Measurements from ENCODE around the gene PHF21A.
"Not testable (repeated sequence)": the region's sequence is repeated elsewhere in the genome, so short reads cannot be mapped to it uniquely, and the experiment has no call there.

The PHF21A gene

DNA sequence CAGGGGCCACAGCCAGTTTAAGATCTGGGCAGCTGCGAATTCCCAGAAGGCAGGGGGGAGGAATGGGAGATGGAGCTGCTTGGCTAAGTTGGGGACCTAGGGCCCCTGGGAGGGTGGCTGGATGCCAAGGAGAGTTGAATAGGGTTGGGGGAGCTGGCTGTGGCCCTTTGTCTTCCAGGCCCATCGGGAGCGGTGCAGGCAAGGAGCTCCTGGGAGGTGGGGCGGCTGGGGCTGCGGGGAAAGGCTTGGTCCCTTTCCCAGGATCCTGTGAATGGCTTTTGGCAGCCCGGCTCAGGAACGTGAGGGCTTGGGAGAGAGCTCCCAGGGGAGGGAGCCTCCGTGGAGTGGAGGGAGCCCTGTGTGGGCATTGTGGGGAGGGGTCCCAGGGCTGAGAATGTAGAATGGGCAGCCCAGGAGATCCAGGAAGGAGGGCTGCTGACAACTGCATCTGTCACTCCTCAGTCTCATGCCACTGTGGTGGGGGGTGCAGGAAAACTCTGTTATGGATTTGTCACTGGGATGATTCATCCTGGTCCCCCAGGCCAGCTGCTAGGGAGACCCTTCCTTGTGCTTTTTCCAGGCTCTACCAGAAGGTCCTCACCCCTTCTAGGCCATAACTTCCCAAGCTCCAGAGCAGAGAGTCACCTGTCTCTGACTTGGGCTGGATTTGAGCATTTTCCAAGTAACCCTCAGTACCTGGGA lies 220.2 kb downstream of the PHF21A start:
- Mint-ChIP-seq H3K27me3 (peaks cover 59% of the 10 kb centered on the region), H3K9me3 (no peaks in the 10 kb centered on the region), H3K4me3 (no peak overlapping the region), H3K36me3 (ENCODE audit: low read depth) (no peaks in the 10 kb centered on the region), H3K4me1 (ENCODE audit: low read depth) (peaks cover 29% of the 10 kb centered on the region), H3K27ac (no peak overlapping the region)
- intact Hi-C loops (cut with micrococcal nuclease): no loop called here

- H3K27ac Mint-ChIP-seq; H3K4me3 Mint-ChIP-seq; H3K36me3 Mint-ChIP-seq (ENCODE audit: low read depth); intact Hi-C loops (cut with micrococcal nuclease); H3K9me3 Mint-ChIP-seq: not testable (repeated sequence)
- Mint-ChIP-seq H3K4me1 (ENCODE audit: low read depth) (peaks cover 23% of the 10 kb centered on the region), H3K27me3 (peaks cover 66% of the 10 kb centered on the region)
Observed at GRCh38 chr11:45900175-45900800, 221.0 kb downstream of the PHF21A start.

DNA sequence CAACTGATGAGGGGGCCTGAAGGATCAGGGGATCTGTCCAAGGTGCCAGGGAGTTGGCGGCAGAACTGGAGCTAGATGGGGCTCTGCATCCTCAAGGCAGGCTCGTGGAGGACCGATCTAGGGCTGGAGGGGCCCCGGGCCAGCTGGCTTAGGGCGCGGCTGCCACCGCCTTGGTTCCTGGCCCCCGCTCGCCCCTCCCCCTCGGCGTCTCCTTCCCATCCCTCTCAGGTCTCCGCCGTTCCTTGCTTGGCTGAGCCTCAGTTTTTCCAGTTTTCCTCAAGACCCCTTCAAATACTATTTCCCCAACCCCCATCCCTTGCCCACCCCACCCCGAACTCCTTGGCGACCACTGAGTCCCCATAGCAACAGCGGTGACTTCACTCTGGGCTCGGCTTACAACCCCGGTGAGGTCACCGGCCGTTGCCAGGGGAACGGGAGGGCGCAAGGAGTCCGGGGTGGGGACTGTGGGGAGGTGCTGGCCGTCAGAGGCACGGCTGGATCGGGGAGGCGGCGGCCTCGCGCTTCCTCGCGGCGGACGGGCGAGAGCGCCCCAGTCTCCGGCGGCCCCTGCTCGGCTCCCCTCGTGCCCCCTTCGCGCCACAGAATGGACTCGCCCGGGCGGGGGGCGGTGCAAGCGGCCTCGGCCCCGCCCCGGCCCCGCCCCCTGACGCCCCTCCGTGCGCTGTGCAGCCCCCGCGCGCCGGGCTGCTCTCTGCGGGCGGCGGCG lies 221.6 kb downstream of the PHF21A start:
- Mint-ChIP-seq H3K4me1 (ENCODE audit: low read depth) (peaks cover 23% of the 10 kb centered on the region), H3K9me3 (no peaks in the 10 kb centered on the region)

GRCh38 chr11:45899086-45899447 lies 222.2 kb downstream of the PHF21A start:
- Mint-ChIP-seq H3K4me1 (ENCODE audit: low read depth) (peaks cover 23% of the 10 kb centered on the region), H3K4me3 (peak overlapping the region; percentile 58), H3K27me3 (peaks cover 75% of the 10 kb centered on the region), H3K36me3 (ENCODE audit: low read depth) (no peaks in the 10 kb centered on the region), H3K9me3 (no peaks in the 10 kb centered on the region), H3K27ac (no peak overlapping the region)
- intact Hi-C loops (cut with micrococcal nuclease): no loop called here

More for the DNA sequence above, 221.6 kb downstream of the PHF21A start:
- peak overlapping the region; percentile 58 for H3K4me3 Mint-ChIP-seq
- intact Hi-C loops (cut with micrococcal nuclease): no loop called here
- no peak overlapping the region for H3K27ac Mint-ChIP-seq
- H3K27me3 Mint-ChIP-seq: peaks cover 72% of the 10 kb centered on the region
- no peaks in the 10 kb centered on the region for H3K36me3 Mint-ChIP-seq (ENCODE audit: low read depth)

GRCh38 chr11:45897556-45897955 lies 223.7 kb downstream of the PHF21A start:
- intact Hi-C loops (cut with micrococcal nuclease): no loop called here
- Mint-ChIP-seq H3K27me3 (peaks cover 76% of the 10 kb centered on the region), H3K27ac (no peak overlapping the region), H3K36me3 (ENCODE audit: low read depth) (no peaks in the 10 kb centered on the region), H3K9me3 (no peaks in the 10 kb centered on the region), H3K4me1 (ENCODE audit: low read depth) (peaks cover 23% of the 10 kb centered on the region), H3K4me3 (no peak overlapping the region)

DNA sequence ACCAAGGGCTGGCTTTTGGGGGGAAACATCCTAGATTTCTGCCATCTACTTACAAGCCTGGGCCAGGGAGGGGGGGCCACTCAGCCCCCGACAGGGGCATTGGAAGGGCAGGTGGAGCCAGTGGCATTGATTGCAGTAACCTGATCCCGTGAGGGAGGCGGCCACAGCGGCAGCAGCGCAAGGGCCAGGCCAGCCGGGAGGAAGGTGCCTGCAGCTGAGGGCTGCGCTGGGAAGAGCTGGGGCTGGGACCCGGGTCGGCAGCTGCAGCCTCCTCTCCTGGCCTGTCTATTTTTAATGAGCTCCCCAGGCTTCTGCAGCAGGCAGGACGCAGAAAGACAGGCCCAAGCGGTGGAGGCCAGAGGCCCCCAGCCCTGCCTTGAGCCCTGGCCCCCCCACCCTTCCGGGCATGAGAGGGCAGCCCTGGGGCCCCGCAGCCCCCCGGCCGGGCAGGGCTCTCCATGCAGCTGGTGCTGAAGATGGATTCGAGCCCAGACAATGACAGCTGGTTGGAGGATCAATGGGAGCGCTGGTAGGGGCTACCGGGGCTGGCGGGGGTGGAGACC lies 224.8 kb downstream of the PHF21A start:
- peaks cover 23% of the 10 kb centered on the region for H3K4me1 Mint-ChIP-seq (ENCODE audit: low read depth)
- peaks cover 67% of the 10 kb centered on the region for H3K27me3 Mint-ChIP-seq
- no peaks in the 10 kb centered on the region for H3K9me3 Mint-ChIP-seq
- no peak overlapping the region for H3K4me3 Mint-ChIP-seq
- no peak overlapping the region for H3K27ac Mint-ChIP-seq
- H3K36me3 Mint-ChIP-seq (ENCODE audit: low read depth): no peaks in the 10 kb centered on the region
- intact Hi-C loops (cut with micrococcal nuclease): no loop called here

DNA sequence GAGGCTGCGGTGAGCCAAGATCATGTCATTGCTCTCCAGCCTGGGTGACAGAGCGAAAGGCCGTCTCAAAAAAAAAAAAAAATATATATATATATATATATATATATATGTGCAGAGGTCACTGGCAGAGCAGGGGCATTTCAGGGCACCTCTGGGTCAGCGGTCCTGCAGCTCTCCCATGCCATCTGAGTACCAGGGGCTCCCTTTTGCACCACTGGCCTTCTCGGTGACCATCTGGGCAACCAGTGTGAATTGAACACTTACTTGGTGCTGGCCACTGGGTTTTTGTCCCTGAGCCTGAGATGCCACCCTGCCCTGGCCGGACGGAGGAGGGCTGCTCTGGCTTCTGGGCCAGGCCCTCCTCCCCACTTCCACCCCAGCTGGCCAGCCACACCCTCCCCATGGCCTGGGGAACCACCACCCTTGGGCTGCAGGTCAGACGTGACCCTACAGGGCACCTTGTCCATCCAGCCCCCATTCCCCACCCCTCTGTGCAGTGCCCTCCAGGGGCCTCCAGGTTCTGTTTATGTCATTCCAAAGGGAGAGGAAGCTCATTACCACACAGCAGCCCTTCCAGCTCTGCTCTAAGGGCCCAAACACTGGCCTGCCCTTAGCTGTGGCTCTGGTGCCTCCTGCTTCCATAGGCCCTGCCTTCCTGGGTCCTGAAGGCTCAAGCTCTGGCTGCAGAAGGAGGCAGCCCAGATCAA lies 225.5 kb downstream of the PHF21A start:
- H3K27ac Mint-ChIP-seq: no peak overlapping the region
- intact Hi-C loops (cut with micrococcal nuclease): no loop called here
- H3K9me3 Mint-ChIP-seq: no peaks in the 10 kb centered on the region
- H3K27me3 Mint-ChIP-seq: peaks cover 63% of the 10 kb centered on the region
- H3K36me3 Mint-ChIP-seq (ENCODE audit: low read depth): no peaks in the 10 kb centered on the region
- no peak overlapping the region for H3K4me3 Mint-ChIP-seq
- peaks cover 19% of the 10 kb centered on the region for H3K4me1 Mint-ChIP-seq (ENCODE audit: low read depth)

GRCh38 chr11:45894555-45895247 lies 226.6 kb downstream of the PHF21A start:
- intact Hi-C loops (cut with micrococcal nuclease): no loop called here
- Mint-ChIP-seq H3K4me3 (no peak overlapping the region), H3K27ac (no peak overlapping the region), H3K9me3 (no peaks in the 10 kb centered on the region), H3K4me1 (ENCODE audit: low read depth) (peaks cover 14% of the 10 kb centered on the region), H3K36me3 (ENCODE audit: low read depth) (no peaks in the 10 kb centered on the region), H3K27me3 (peaks cover 62% of the 10 kb centered on the region)

DNA sequence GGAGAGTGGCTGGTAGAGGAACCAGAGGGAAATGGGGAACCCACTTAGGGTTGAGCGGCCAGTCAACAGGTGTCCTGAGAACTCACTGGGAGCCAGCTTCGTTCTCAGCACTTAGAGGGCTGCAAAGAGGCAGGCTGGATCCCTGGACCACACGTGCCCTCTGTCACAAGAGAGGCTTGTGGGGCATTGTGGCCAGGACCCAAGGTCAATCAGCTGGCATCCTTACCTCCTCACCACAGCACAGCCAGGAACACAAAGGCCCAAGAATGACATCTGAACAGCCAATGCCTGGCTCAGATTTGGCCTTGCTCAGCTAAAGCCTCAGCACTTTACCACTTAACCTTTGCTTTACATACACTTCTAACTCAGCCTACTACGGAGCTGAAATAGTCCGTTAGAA lies 228.4 kb downstream of the PHF21A start:
- H3K36me3 Mint-ChIP-seq (ENCODE audit: low read depth): no peaks in the 10 kb centered on the region
- H3K9me3 Mint-ChIP-seq: no peaks in the 10 kb centered on the region
- no peak overlapping the region for H3K27ac Mint-ChIP-seq
- peaks cover 50% of the 10 kb centered on the region for H3K27me3 Mint-ChIP-seq
- peaks cover 2% of the 10 kb centered on the region for H3K4me1 Mint-ChIP-seq (ENCODE audit: low read depth)
- intact Hi-C loops (cut with micrococcal nuclease): no loop called here
- no peak overlapping the region for H3K4me3 Mint-ChIP-seq

DNA sequence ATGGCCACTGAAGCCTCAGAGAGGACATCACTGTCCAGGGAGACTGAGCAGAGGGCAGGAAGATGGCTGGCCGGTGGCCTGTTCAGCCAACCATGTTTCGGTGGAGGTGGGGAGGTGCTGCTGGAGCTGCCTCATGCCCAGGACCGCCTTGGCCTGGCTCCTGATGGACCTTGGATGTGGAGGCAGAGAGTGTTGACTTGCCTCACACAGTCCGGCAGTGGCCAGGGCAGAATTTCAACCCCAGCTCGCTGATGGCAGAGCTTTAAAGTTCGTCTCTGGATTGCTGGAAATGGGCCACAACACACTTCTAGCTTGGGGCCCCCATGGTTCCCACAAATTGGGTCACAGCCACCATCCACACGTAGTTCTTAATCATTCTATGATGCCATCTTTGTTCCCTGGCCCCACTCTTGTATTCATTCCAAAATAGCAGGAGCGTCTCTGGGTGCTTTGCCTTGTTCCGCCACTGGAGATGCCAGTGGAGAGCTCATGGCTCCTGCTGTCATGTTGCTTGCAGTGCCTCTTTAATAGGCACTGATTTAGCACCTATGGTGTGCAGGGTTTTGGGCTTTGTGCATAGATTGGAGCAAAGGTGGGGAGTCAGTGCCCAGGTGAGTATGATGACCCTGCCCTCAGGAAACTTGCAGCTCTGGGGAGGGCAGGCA lies 230.2 kb downstream of the PHF21A start:
- no peaks in the 10 kb centered on the region for H3K4me1 Mint-ChIP-seq (ENCODE audit: low read depth)
- intact Hi-C loops (cut with micrococcal nuclease): no loop called here
- no peak overlapping the region for H3K4me3 Mint-ChIP-seq
- no peaks in the 10 kb centered on the region for H3K9me3 Mint-ChIP-seq
- no peak overlapping the region for H3K27ac Mint-ChIP-seq
- peaks cover 51% of the 10 kb centered on the region for H3K27me3 Mint-ChIP-seq
- H3K36me3 Mint-ChIP-seq (ENCODE audit: low read depth): no peaks in the 10 kb centered on the region

DNA sequence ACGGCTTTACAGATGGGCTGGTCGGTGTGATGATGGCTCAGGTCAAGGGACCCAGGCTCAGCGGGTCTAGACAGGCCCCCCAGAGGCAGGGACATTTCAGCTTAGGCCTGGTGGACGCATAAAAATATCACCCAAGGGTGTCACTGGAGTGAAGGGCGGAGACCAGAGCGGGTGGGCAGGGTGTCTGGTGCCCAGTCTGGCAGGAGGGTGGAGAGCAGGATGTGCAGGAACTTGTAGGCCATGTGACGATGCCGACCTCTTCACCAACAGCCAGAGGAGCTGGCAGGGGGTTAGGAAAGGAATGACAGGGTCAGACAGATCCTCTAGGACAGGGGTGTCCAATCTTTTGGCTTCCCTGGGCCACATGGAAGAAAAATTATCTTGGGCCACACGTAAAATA lies 231.3 kb downstream of the PHF21A start:
- H3K9me3 Mint-ChIP-seq: no peaks in the 10 kb centered on the region
- intact Hi-C loops (cut with micrococcal nuclease): loop anchor here (10.0 kb wide), 1 partner anchor 45 kb away; no protein-coding TSS in a partner anchor
- no peaks in the 10 kb centered on the region for H3K36me3 Mint-ChIP-seq (ENCODE audit: low read depth)
- no peak overlapping the region for H3K4me3 Mint-ChIP-seq
- no peak overlapping the region for H3K27ac Mint-ChIP-seq
- H3K27me3 Mint-ChIP-seq: peaks cover 49% of the 10 kb centered on the region
- peaks cover 5% of the 10 kb centered on the region for H3K4me1 Mint-ChIP-seq (ENCODE audit: low read depth)

GRCh38 chr11:45889555-45889954 lies 231.7 kb downstream of the PHF21A start:
- H3K36me3 Mint-ChIP-seq (ENCODE audit: low read depth): no peaks in the 10 kb centered on the region
- H3K4me3 Mint-ChIP-seq: no peak overlapping the region
- H3K9me3 Mint-ChIP-seq: no peaks in the 10 kb centered on the region
- no peak overlapping the region for H3K27ac Mint-ChIP-seq
- intact Hi-C loops (cut with micrococcal nuclease): loop anchor here (10.0 kb wide), 1 partner anchor 45 kb away; no protein-coding TSS in a partner anchor
- peaks cover 9% of the 10 kb centered on the region for H3K4me1 Mint-ChIP-seq (ENCODE audit: low read depth)
- peaks cover 49% of the 10 kb centered on the region for H3K27me3 Mint-ChIP-seq

DNA sequence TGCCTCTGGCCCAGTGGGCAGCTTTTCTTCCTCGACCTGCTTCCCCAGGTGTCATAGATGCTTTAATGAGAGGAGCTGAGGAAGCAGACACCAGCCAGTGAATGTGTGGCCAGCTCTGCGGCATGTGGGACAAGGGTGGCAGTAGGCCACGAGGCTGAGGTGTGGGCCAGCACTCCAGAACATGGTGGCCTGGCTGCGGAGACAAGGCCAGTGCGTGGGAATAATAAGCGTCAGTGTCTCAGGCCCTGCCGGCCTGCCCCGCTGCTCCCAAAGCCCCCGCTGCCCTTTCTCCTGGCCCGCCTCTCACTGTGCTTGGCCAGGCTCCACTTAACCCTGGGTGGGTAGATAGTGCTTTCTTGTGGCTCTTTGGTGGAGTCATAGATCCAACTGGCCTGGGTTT lies 233.7 kb downstream of the PHF21A start:
- Mint-ChIP-seq H3K36me3 (ENCODE audit: low read depth) (no peaks in the 10 kb centered on the region), H3K9me3 (no peaks in the 10 kb centered on the region), H3K4me3 (no peak overlapping the region), H3K4me1 (ENCODE audit: low read depth) (peaks cover 12% of the 10 kb centered on the region), H3K27me3 (peaks cover 51% of the 10 kb centered on the region), H3K27ac (no peak overlapping the region)
- intact Hi-C loops (cut with micrococcal nuclease): loop anchor here (10.0 kb wide), 1 partner anchor 47 kb away; no protein-coding TSS in a partner anchor
